HG03442 (cell line): ENCODE measurements around the gene KCNK1.
"Not testable (repeated sequence)": the region's sequence is repeated elsewhere in the genome, so short reads cannot be mapped to it uniquely, and the experiment has no call there.

Experiments
- ATAC-seq: cut with Tn5 transposase; IDR thresholded peaks from one replicate; pipeline ENCODE4 v1.9.1; 2021; ENCODE audit warnings: mild to moderate bottlenecking, moderate library complexity; ENCODE audit not compliant: unreplicated experiment

Gene KCNK1

GRCh38 chr1:233607252-233608119, 6.4 kb upstream of the KCNK1 start:
- peak; percentile 60 for ATAC-seq

GRCh38 chr1:233608988-233609387, 4.9 kb upstream of the KCNK1 start:
- ATAC-seq = no peak

- no peak for ATAC-seq
These were observed 4.0 kb upstream of the KCNK1 start for GRCh38 chr1:233609926-233610325.

DNA sequence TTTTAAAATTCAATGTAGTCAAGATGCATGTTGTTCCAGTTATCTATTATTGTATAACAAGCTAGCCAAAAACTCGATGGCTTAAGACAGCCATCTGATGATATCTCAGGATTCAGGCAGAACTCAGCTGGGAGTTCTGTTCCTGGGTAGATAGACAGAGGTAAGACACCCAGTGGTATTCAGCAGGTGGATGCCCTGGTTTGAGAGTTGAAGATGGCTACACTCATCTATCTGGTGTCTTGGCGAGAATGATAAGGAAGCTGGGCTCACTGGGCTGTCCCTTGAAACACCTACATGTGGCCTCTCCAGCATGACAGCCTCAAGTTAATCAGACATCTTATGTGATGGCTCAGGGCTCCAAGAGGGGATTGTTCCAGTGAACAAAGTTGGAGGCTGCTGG, 3.3 kb upstream of the KCNK1 start:
- no peak for ATAC-seq

DNA sequence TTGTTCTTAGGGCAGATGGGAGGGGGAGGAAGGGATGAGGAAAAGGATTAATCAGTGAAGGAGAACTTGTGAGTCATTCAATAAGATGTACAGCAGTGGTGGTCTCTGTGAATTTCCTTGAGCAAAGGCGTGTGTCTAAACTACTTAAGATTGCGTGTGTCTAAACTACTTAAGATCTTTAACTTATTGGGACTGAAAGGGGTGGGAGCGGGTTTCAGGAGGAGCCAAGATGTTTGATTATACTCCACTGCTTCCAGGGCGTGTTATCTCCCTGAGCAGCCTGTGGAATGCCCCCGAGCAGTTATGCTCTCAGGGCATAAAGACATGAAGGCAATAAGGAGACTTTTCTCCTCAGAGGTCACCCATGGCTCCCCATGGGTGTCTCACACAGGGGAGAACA, 2.5 kb upstream of the KCNK1 start:
- not testable (repeated sequence) for ATAC-seq

- ATAC-seq = peak; percentile 45
These were observed 352 bp downstream of the KCNK1 start for GRCh38 chr1:233614173-233614742.

- peak; percentile 24 for ATAC-seq
These were observed 1.0 kb downstream of the KCNK1 start for GRCh38 chr1:233614743-233615521.

DNA sequence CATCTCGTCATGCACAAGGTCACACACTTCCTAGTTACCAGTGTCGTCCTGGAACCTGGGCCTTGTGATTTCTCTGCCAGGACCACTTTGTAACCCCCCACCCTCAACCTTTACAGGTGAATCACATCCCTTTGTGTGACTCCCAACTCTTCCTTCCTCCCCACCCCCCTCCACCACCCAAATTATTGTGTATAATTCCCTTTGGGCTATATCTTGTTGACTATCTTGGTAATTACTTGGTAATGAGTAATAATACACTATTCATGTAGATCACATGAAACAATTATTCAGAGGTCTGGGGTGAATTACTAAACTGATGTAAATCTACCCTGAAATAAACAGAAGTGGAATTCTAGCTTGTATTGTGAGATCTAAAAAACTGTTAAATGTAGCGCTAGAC, 1.7 kb downstream of the KCNK1 start:
- no peak for ATAC-seq

DNA sequence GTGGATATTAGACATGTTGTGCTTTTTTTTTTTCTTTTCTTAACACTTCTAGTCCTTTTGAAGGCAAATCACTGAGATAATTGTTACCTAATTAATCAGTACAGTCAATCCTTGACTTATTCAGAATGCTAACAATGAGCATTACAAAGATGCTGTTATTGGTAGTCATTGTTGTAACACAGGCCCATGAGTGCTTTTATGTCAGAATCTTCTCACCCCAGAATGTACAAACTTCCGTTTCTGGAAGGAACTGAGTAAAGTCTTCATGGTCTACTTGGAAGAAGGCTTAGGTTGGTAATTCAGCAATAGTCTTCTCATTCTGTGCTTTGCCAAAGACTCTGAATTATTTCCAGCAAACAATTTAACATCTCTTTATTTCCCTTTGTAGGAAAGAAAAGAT, 3.1 kb downstream of the KCNK1 start:
- no peak for ATAC-seq

DNA sequence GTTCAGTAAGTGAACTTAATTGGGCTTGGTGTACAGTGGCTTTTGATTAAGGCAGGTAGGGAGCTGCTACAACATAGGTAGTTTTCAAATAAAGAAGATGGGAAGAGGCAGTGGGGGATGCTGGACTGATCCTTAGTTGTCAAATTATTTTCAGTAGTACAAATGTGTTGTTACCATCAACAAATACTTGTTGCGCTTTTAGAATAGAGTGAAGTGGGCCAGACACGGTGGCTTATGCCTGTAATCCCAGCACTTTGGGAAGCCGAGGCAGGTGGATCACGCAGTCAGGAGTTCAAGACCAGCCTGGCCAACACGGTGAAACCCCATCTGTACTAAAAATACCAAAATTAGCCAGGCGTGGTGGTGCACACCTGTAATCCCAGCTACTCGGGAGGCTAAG, 5.5 kb downstream of the KCNK1 start:
- ATAC-seq = not testable (repeated sequence)

DNA sequence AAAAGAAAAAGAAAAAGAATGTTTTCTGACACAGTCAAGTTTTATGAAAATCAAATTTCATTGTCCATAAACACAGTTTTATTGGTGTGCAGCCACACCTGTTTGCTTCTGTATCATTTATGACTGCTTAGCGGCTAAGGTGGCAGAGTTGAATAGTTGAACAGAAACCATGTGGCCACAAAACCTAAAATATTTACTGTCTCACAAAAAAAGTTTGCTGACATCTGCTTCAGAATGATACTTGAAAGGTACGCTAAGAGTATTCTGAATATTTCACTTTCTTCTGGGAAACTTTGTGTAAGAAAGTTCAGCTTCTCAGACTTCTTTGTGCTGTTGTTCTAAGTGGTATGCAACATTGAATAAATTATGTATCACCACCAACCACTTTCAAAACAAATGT, 6.2 kb downstream of the KCNK1 start:
- peak; percentile 75 for ATAC-seq

DNA sequence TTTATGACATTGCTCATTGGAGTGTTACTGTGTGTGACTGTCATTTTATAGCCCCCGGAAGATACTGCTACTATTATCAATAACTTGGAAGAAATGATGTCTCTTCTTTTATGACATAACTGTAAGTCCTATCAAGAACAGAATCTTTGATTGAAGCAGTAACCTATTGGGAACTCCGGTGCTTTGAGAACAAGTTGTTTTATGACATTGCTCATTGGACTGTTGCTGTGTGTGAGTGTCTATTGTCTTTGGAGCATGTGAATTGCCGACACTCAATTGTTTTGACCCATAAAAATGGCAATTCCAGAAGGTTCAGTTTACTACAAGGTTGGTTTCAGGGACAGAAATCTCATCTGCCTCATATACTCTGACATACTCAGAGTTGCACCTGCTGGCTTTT, 8.0 kb downstream of the KCNK1 start:
- no peak for ATAC-seq

GRCh38 chr1:233624289-233624688, 10.4 kb downstream of the KCNK1 start:
- no peak for ATAC-seq

DNA sequence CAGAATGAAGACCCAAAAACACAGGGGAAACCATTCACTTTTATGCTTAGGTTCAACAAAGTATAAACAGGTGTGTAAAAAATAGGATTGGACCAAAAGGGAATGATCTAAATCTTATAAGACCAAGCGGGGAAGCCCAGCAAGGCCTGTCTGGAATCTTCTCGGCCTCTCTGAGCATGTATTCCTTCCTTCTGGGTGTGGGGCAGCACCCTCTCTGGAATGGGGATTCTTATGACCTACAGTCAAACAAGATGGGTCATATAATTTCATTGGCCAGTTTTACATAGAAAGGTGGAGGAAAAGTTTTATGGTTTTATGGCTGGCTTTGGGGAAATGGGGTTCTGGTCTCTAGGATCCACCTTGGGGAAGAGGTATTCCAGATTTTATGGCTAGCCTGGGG, 11.2 kb downstream of the KCNK1 start:
- ATAC-seq = no peak

DNA sequence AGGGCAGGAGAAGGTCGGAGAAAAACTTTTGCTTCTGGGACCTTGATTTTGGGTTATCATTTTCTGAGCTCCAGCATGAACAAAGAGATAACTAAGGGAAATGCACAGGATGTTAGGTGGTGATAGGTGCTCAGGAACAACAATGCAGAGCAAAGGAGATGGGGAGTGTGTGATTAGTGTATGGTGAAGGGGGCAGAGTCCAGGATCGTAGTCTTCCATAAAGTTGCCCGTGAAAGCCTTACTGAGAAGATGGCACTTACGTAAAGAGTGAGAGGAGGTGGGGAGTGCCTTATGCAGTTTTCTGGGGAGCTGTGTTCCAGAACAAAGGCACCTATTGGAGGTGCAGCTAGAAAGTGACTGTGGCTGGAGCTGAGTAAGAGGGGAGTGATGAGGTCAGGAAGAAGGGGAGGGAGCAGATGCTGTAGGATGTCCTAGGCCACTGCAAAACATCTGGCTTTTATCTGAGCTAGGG, 11.6 kb downstream of the KCNK1 start:
- no peak for ATAC-seq

DNA sequence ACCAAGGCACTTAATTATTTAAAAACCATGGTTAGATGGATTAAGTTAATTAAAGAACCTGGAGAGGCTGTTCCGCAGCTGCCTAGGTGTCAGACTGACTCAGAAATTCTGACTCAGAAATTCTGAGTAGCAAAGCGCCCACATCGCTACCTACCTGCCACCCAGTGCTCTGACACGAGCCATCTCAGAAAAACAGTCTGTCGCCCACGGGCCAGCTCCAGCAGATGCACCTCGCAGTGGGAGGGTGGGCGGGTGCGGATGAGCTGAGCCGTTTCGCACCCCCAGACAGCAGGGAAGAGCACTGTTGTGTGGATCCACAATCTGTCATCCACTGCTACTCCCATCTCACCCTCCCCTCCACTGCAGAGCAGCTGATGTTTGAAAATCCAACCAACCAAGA, 13.5 kb downstream of the KCNK1 start:
- peak; percentile 21 for ATAC-seq

- peak; percentile 69 for ATAC-seq
These were observed 13.9 kb downstream of the KCNK1 start for GRCh38 chr1:233627823-233628222.

GRCh38 chr1:233629305-233629935, 15.5 kb downstream of the KCNK1 start:
- ATAC-seq = no peak

DNA sequence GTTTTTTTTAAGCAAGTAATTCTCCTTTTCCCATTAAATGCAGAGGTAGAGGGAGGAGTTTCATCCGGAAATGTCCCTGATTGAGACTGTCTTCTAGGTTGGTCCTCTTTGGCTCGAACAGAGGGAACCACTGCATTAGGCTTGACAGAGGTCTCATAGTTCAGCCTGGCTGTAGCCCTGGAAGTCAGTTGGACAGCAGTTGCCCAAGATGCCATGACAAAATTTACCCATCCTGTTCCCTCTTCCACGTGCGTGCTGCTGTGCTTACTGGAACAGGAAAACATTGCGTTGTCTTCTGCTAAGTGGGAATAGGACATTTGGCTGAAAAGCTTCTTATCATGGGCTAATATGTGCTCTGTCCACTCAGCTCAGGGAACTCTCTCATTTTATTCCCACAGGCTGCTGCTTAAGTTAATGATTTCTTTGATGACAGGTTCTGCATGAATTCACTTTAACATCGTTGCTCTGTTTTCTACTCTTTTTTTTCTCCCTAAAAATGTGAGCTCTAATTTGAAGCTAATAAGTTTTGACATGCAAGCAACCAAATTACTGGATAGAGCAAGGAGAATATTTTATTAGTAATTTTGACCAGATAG, 18.0 kb downstream of the KCNK1 start:
- ATAC-seq = no peak

DNA sequence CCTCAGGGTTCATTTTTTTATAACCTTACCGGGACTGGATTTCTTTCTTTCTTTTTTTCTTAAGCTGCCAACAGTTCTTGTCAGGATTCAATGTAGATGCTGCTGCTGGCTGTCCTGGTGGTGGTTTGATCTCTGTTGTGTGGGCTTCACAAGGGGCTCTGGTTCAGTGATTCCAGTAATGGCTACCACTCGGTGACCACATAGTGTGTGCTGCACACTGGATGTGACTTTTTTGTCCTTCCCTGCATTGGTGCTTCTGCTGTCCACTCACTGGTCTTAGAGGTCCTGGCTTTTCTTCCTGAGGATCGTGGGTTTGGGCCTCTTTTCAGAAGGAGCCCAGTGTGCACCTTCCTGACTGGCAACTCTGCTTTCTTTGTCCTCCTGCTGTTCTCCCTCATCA, 18.5 kb downstream of the KCNK1 start:
- ATAC-seq = no peak
